T-helper 2 cell (primary cell): ENCODE data around the gene LRRTM4.
A peak's percentile ranks its signal among the peaks of the same experiment; 100 is the strongest.

Experiments used
- DNase-seq, 5 experiments: peaks; one replicate each; pipeline versions ENCODE4 v3.0.0 to v3.0.0-alpha.2; 2012 to 2022
- total RNA-seq, 2 donors: gene quantifications; one replicate each; lab custom pipeline; 2026; lab: John Stamatoyannopoulos, UW

The LRRTM4 gene
- 0 reads per million in 2 donors for total RNA-seq

DNA sequence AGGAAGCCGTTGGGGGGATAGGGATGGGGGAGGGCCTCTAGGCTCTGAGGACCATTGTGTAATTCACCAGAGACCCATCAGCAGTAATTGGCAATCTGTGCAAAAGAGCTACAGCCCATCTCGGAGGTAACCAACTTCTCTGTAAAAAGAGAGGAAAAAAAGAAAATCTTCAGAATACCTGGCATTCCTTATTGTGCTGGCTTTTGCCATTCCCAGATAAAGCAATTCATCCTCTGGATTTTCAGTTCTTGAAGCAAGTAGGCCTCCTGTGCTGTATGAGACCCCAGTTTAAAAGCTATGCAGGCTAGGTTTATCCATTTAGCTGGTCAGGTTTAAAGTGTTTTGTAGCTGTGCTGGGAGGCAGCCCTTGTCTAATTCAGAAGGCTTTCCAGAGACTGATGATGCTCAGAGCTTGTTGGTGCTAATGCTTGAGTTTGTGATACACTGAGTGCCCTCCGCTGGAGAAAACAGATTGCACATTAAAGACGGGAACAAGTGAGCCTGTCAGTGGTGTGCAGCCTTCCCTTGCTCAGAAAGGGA is at the start of gene LRRTM4:
TSS of gene LRRTM4 (minus strand) at position 446 of the 540 bp plus-strand sequence.
- no peak for DNase-seq

DNA sequence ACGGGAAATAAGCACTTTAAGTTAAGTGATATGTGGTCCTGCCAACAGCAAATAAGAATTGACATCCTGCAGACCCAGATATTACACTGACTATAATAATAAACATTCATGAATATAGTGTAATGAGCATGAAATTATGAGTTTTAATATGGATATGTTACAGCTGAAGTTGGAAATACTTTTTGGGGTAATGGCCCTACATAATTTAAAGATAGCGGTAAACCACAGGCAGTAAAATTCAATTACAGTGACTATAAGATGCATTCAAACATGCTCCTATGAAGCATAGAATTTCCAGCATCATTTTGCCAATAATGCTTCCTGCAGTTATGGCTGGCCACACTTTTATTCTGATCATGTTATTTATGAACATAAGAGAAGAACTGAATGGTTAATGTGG is 49.4 kb upstream of the LRRTM4 start:
- no peak for DNase-seq

DNA sequence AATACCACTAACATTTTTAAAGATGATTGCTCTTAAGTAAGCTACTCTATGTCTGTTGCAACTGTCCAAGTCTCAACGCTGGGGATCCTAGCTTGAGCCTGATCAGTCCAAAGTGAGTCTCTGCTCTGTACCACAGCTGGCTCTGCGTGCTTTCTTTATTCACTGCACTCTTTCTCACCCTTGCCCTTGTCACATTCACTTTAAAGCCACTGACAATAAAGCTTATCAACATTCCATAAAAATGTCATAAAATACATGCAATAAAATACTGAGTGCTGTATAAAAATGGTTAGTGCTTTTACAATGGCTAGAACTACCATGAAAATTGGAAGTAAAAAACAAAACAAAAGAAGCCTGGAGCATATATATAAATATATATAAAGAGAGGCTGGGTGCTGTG is 45.5 kb upstream of the LRRTM4 start:
- DNase-seq, result no peak

DNA sequence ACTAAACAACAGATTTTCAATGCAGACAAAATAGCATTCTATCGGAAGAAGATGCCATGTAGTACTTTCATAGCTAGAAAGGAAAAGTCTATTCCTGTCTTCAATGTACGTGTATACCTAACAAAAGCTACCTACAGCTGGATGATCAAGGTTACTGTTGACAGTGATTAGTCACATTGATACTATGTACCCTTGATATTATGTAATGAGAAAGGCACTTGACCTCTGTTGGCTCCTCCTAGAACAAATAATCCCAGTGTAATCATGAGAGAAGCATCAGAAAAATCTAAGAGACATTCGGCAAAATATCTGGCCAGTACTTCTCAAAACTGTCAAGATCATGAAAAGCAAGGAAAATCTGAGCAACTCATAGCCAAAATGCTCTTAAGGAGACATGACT is 44.4 kb upstream of the LRRTM4 start:
- DNase-seq, result no peak

DNA sequence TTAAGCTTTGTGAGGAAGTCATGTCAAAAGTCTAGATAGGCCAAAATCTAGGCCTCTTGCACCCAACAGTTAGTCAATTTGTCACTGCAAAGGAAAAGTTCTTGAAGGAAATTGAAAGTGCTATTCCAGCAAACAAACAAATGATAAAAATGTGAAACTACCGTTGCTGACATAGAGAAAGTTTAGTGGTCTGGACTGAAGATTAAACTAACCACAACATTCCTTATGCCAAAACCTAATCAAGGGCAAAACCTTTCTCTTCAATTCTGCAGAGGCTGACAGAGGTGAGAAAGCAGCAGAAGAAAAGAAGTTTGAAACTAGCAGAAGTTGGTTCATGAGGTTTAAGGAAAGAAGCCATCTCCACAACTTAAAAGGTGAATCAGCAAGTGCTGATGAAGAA is 44.0 kb upstream of the LRRTM4 start:
- no peak for DNase-seq

DNA sequence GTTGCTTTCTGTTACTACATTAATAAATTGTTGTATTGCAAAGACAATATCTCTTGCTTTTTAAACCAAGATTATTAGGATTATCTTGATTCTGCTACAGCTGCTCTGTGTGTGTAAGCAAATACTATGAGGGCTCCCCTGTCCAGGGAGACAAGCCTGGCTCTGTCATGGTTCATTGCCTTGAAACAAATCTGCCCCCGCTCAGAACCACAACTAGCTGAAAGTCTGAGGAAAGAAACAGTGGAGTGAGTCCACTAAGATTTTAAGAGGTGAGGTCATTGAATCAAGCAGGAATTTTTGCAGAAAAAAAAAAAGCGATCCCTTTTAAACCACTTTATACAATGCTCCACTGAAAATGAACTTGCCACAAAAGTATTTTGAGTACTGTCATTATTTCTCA is 30.8 kb upstream of the LRRTM4 start:
- DNase-seq, result no peak

DNA sequence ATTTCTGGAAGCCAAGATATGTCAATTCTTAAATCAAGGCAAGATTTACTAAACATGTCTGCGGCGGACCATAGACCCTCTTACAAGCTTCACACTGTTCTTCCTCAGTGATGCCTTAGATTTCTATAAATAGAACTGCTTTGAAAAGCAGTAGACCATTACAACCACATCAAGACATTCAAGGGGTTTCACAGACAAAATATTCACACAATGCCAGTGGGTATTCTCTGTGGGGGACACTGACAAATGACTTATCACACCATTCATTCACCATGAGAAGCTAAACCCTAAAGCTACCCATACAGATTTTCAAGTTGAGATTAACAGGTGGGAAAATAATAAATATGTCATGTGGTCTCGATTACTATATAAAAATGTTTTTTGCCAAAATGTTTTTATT is 15.9 kb upstream of the LRRTM4 start:
- no peak for DNase-seq

DNA sequence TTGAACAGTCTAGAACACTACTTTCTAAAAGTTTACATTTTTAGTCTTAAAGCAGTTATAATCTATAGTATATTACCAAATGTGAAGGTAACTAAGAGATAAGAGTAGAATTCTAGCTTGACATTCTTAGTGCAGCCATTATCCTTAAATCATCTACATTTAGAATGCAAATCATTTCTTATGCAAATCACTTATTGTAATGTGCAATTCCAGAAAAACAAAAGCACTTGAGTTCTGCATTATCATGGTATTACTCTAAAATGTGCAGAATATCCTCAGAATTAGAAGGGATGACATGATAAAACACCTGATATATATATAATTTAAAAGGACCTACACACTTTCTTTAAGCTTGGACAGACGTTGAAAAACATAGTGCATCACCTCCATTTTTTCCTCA is 712 bp upstream of the LRRTM4 start:
- DNase-seq, result no peak

DNA sequence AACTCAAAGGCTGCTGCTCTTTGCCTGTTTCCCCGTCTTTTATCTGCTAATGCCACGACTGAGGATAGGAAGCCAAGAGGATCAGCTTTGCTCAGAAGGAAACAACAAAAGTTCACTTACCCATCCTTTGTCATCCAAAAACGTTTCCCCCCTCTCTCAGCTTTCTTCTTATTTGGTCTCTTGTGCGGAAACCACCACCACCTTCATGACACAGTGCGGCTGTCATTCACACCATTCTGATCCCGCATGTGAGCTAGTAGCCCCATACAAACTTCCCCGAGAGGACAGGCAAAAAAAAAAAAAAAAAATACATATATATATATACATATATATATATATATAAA is 656 bp downstream of the LRRTM4 start:
- DNase-seq, result no peak

DNA sequence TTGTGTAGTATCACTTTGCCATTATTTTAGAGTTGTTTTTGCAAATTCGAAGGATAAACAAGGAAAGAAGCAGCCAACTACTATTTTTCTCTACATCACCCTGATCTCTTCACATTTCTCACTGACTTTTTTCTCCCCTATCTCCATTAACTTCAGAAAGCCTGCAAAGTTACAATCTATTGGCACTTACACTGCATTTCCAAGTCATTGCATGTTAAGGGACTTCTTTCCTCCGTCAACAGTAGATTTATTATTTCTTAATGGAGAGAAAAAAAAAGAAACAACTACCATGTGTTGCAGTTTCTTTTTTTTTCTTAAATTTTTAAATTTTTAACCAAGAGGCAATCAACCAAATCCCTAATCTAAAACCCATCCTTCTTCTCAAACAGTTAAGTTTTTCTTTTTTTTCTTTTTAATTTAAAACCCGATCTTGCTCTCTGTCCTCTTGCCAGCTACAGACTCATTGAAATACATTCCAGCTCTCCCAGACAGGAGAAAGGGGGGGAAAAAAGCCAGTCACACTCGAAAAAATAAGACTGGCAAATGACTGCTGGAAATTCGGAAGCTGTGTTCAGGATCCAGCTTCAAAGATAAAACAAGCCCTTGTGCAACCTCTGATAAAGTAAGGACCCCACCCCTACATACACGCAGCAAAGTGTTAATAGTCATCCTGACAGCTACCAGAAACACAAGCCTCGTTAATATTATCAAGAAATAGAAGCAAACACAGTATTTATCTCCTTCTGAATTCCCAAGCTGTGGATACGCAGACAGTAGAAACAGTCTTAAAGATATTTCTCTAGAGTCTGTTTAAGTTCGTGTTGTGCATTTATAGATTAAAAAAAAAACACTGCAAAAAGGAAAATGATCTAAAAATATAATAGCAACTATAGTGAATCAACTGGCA is 1.3 kb downstream of the LRRTM4 start:
- DNase-seq, result no peak

DNA sequence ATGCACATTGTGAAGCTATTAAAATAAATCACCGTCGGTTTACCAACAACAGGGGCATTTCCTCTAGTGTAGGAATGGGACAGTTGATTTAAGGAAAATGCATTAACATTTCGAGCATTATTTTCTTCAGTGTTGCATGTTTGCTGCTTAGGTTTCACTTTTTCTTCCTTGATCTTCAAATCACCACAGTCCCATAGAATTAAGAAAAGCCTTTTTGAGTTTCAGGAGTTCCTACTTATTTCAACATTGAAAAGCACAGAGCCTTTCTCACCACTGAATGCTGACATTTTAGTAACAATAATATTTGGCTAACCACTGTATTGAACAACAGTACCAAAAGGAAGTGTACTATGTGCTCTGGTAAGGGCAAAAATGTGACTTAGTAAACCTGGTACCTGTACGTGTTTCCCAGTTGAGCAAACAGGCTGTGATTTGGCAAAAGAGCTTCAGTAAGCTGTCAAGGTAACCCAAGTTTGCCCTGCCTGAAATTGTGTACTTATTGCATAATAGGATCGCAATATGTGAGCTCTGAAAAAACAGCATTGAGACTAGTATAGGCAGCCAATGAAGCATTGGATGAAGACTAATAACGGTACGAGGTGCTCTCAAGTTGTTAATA is 2.2 kb downstream of the LRRTM4 start:
- no peak for DNase-seq

DNA sequence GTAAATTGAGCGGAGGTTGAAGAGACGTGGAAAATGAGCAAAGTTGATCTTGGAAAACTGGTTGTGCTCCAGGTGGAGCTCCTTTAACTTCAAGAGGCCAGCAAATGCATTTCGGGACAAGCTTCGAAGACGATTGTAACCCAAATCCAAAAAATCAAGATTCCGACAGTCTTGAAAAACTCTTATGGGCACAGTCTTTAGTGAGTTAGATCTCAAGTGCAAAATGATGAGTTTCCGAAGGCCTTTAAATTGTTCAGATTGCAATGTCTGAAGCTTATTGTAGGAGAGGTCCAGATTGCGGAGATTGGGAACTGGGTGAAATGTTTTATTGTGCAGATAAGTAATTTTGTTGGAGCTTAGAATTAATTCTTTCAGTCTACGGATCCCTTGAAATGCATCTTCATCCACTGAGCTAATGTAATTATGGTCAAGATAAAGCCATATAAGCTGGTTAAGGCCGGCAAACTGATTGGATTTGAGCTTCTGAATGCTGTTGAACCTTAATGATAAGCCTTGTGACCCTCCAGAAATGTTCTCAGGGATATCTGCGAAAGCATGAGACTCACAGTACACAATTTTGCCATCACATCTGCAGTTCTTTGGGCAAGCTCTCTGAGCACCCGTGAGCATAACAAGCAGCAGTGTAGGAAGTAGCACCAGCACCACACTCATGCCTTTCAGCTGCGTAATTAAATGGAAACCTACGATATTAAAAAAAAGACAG is 2.9 kb downstream of the LRRTM4 start:
- DNase-seq, result no peak

DNA sequence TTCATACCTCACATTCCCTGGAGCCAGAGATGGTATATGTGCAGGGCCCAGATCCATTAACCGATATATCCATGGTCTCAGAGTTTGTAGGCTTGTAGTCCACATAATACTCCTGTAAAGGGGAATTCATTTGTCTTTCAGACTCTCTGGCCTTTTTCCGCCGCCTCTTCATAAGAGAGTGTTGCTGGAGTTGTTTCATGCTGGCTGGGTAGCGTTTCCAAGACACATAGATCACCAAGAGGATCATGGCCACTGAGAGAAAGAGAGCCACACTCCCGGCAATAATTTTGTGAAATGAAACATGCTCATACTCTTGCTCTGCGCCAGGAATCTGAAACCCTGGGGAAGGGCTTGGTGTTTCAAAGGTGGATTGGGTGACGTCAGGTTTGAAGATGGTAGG is 3.9 kb downstream of the LRRTM4 start:
- no peak for DNase-seq

DNA sequence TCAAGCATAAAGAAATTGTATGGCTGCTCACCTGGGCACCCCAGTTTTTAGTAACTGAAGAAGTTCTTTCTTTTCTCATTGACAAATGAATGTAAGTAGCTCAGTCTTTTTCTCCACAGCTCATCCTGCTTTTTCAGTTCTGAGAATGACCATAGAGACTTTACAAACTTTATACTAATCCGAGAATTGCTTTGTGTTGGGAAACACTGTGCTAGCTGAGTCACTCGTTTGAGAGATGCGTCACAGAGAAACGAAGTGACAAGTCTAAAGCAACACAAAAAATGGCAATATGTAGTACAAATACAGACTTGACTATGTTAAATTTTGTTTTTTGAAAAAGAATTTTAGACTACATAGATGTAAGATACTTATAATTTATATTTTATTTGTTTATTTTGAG is 9.0 kb downstream of the LRRTM4 start:
- DNase-seq, result no peak

DNA sequence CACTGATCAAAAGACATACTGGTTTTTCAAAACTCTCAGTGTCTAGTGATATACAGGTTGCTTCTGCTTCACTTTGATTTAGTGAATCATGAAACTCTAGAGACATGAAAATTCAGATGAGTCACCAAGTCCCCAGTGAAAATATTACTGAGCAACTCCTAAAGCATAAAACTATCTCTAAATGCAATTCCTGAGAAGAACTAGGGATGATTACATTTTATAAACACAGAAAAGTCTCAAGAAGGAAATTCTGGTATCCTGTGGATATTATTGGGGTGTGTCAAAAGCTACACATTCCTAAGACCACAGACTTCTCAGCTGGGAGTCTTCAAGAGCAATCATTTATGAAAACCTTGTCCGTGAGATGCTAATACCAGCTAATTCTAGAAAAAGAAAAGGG is 9.7 kb downstream of the LRRTM4 start:
- DNase-seq, result no peak

DNA sequence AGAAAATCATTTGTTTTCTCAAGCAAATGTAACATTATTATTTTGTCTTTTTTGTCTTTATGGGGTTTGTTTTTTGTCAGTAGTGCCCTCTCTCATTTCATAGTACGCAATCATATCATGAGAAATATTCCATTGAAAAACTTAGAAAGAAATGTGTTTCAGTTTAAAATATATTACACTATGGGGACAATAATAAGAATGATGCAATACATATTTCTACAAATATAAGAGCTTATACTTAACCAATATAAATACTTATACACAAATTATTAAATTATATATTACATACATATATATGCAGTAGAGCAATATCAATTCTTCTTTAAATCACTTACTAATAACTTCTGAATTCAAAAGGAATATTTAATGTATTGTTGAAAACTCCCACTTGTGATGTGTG is 13.7 kb downstream of the LRRTM4 start:
- DNase-seq, result no peak

DNA sequence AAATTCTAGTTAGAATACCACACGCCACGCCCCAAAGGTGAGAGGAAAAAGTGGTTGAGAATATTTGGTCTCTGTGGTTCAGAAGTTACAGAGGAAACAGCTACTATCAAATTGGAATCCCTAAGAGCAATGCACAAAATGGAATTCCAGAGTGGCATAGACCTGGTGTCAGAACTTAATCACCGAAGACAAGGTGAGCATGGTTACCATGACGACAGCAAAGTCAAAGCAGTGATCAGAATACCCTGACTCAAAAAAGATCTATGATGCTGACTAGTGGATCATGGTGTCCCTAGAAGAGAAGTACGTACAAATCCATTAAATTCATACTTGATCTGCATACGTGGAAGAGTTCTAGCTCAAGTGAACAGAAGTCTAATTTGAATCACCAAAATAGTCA is 14.5 kb downstream of the LRRTM4 start:
- DNase-seq, result no peak

DNA sequence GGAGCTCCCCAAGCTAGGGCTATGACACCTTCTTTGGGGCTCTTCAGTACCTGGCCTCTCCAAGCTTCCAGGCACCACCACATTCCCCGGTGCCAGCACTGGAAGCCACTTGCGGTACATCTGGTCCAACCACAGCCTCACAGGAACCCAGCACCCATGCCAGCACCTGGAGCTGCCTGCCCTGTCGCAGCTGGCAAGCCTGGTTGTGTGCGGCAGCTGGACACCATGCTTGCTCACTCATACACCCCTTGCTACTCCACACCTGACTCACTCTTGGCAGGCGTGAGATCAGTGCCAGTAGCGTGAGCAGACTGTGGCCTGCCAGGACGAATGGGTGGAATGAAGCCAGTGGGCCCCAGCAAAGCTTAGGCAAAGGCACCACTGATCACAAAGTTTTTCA is 34.0 kb downstream of the LRRTM4 start:
- no peak for DNase-seq

DNA sequence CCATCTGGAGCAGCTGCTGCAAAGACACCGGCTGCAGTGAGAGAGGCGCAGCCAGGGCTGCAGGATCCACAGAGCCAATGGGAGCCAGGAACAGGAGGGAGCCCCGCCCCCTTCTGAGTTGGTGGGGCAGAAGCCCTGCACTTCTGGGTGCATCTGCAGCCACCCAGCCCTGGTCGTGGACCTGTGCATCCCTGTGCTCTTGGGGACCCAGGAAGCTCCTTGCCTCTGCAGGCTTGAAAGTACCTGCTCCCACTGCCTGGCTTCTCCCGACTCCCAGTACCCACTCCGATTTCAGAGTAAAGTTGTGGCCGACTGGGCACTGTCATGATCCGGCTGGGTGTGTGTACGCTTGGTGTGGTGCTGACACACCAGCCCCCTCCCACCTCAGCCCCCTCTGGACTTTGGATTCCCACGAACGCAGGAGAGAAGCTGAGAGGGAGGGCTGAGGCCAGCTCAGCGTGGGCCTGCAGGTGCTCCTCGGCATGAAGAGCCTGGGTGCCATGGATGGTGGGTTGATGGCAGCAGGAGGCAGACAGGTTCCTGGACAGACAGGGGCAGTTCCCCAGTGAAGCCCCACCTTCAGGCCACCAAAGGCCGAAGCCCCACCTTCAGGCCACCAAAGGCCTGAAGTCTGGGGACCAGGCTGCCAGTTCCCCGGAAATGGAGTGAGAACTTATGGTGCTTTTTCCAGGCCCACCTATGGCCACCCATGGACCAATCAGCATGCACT is 34.9 kb downstream of the LRRTM4 start:
- no peak for DNase-seq

DNA sequence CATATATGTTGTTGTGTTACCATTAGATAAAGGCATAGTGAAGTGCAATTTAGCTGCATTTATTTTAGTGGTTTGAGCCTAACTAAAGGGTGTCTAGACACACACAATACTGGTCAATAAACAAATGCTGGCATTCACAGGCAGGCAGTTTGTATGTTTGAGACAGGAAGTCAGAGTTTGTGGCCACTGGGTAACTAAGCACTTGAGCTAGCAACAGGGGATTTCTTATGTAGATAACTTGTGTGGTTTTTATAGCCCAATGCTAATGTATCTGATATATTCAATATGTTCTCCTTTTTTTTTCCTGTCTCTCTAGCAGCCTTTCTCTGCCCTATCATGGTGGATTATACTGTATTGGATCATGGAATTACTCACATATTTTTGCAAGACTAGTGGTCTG is 38.1 kb downstream of the LRRTM4 start:
- peak in 1 of 5 experiments; percentile 8 for DNase-seq

DNA sequence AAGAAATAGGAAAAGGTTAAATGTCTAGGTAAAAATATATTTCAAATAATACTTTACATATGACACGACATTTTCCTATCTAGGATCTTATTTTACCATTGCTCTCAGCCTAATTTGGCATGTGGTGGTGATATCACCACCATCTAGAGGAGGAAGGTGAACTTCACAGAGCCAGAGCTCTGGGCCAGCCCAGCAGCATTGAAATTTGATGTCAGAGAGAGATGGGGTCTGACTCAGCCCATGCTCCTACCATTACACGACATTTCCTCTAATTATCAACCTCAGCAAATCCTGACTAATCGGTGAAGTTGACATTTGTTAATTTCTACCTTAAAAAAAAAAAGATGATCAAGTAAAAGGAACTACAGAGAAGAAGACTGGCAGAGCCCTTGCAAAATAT is 42.3 kb downstream of the LRRTM4 start:
- no peak for DNase-seq

DNA sequence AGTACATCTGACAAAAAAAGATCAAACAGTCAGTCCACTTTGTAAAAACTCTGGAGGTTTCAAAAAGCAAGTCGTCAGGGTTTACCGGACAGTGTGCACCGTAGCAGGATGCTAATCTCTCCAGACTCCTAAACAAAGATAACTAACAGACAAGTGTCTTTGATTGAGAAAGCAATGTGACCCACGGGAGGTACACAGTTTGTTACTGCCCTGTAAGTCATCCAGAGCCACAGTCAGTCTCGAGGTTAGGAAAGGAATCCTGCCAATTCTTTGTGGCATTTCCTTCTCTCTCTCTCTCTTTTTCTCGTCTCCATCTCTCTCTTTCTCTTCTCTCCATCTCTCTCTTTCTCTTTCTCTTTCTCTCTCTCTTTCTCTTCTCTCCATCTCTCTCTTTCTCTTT is 42.8 kb downstream of the LRRTM4 start:
- DNase-seq, result no peak

DNA sequence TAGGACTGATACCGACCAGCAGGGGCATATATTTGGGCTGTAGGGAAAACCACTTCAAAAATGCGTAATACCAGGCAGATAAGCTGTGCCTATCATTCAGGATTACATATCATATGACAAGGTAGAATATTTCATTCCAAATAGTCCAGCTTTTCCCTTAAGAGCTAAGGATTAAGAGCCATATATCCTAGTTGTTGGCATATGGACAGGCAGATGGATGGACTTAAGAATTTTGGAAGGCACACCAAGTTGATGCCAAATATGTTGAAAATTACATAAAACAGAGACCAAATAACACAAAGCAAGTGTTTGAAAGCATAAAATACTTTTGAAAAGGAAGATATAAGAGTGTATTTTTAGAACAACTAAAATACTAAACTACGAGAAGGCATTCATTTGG is 52.1 kb downstream of the LRRTM4 start:
- DNase-seq, result no peak
